Measurements from ENCODE around the gene FHIT.

- no peak for TF ChIP-seq EP300 (IDR thresholded peaks at IDR 0.05)
- TF ChIP-seq, protein P1, sequence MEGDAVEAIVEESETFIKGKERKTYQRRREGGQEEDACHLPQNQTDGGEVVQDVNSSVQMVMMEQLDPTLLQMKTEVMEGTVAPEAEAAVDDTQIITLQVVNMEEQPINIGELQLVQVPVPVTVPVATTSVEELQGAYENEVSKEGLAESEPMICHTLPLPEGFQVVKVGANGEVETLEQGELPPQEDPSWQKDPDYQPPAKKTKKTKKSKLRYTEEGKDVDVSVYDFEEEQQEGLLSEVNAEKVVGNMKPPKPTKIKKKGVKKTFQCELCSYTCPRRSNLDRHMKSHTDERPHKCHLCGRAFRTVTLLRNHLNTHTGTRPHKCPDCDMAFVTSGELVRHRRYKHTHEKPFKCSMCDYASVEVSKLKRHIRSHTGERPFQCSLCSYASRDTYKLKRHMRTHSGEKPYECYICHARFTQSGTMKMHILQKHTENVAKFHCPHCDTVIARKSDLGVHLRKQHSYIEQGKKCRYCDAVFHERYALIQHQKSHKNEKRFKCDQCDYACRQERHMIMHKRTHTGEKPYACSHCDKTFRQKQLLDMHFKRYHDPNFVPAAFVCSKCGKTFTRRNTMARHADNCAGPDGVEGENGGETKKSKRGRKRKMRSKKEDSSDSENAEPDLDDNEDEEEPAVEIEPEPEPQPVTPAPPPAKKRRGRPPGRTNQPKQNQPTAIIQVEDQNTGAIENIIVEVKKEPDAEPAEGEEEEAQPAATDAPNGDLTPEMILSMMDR (IDR thresholded peaks at IDR 0.05) = no peak
Observed at GRCh38 chr3:59920822-59921221, 1330.4 kb downstream of the FHIT start.

All from ovary (tissue), 3 donors.